Uterus (tissue), 4 donors: Measurements from ENCODE around the gene SLC16A3. TPM values are rescaled to one million over a fixed set of nuclear protein-coding genes. Genes with fewer than 3 reads are reported as not detected.
A peak's percentile ranks its signal among the peaks of the same experiment; 100 is the strongest.

Experiments
- DNase-seq, 2 donors: peaks; one replicate each; pipeline ENCODE4 v3.0.0-alpha.2; 2019 to 2020
- H3K27ac ChIP-seq, 2 donors: fragments of 200-600 bp; sonication (generic); 1 replicate in 1 of 2; 2 replicates in 1 of 2; pipeline ENCODE4 v1.5.1; 2016 to 2018
- H3K27me3 ChIP-seq, 2 donors: fragments of 200-600 bp; sonication (generic); one replicate each; pipeline ENCODE4 v1.5.1; 2018 to 2019; ENCODE audit warnings: control low read depth in 1 of 2
- H3K36me3 ChIP-seq, 2 donors: fragments of 200-600 bp; sonication (generic); one replicate each; pipeline ENCODE4 v1.5.1; 2019; ENCODE audit warnings: control low read depth in 1 of 2
- H3K4me1 ChIP-seq, 2 donors: fragments of 200-600 bp; sonication (generic); one replicate each; pipeline ENCODE4 v1.5.1; 2018 to 2019; ENCODE audit warnings: control low read depth in 1 of 2
- H3K4me3 ChIP-seq, 2 donors: fragments of 200-600 bp; sonication (generic); 1 replicate in 1 of 2; 2 replicates in 1 of 2; pipeline ENCODE4 v1.5.1; 2018 to 2019; ENCODE audit warnings: mild to moderate bottlenecking in 1 of 2
- H3K9me3 ChIP-seq, 2 donors: fragments of 200-600 bp; sonication (generic); one replicate each; pipeline ENCODE4 v1.5.1; 2019; ENCODE audit warnings: control low read depth in 1 of 2
- POLR2A ChIP-seq, 2 donors: fragments of 450-650 bp; IDR thresholded peaks; one replicate each; pipeline ENCODE4 v1.6.1; 2016; ENCODE audit warnings: antibody characterized with exemption in 2 of 2, mild to moderate bottlenecking in 1 of 2, moderate library complexity in 1 of 2
- intact Hi-C: fragments of 100-400 bp; cut with DNase I; formaldehyde crosslinking; loops from one replicate; pipeline ENCODE4 v1.15.1; 2023; ENCODE audit warnings: low total_unique reads
- total RNA-seq, 4 donors: library from RNA; depleted of rRNA in 3 of 4; stranded (reverse); fragments of >200 nt in 3 of 4; gene quantifications; one replicate each; pipeline versions ENCODE4 v1.1.0 to v1.2.4, GENCODE V29; 2014 to 2023
- TF ChIP-seq, protein P1 (sequence below), 4 experiments: fragments of 200-600 bp in 2 of 4; fragments of 450-650 bp in 2 of 4; sonication (generic) in 2 of 4; IDR thresholded peaks; one replicate each; pipeline ENCODE4 v1.5.1; 2016 to 2019; ENCODE audit warnings: antibody characterized with exemption in 4 of 4, mild to moderate bottlenecking in 2 of 4, moderate library complexity in 1 of 4
- donor health status: DM: yes; HTN: yes; CAD: no.

SLC16A3 gene
- total RNA-seq, 4 donors from 2014 or later, result 1.5 to 28.6 (median 12.2) TPM

DNA sequence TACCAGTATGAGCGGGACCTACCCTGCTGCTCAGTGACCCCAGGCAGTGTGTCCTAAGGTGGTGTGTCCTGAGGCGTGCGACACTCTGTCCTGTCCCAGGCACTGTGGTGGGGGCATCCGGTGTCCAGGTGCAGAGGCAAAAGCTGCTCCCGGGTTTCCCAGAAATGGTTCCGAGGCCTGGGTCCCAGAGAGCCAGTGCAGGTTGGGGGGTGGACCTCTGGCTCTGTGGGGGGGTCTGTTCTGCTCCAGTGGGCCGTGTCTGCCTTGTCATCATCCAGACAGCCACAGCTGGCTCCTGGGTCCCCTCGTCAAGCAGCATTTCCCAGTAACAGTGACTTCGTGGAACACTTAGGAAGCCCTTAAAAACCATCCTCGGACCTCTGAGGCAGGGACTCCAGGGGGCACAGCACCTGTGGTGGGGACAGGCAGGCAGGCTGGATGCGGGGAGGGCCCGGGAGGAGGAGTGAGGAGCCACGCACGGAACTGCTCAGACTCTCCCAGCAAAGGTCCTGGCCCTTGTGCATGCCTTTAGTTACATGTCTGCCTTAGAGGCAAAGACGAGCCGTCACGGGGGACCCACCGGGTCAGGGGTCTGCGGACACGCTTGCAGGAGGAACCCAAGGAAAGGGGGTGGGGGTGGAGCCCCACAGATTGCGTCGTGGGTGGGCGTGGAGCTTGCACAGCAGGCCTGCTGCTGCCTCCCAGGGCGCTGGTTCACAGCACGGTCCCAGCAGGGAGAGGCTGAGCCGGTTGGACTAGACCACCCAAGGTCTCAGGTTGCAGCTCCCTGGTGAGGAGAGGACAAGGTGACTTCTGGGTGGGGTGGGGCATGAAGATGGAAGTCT is 5.6 kb downstream of the SLC16A3 start:
- TF ChIP-seq POLR2A (IDR thresholded peaks at IDR 0.05), result no peak
- TF ChIP-seq, protein P1, sequence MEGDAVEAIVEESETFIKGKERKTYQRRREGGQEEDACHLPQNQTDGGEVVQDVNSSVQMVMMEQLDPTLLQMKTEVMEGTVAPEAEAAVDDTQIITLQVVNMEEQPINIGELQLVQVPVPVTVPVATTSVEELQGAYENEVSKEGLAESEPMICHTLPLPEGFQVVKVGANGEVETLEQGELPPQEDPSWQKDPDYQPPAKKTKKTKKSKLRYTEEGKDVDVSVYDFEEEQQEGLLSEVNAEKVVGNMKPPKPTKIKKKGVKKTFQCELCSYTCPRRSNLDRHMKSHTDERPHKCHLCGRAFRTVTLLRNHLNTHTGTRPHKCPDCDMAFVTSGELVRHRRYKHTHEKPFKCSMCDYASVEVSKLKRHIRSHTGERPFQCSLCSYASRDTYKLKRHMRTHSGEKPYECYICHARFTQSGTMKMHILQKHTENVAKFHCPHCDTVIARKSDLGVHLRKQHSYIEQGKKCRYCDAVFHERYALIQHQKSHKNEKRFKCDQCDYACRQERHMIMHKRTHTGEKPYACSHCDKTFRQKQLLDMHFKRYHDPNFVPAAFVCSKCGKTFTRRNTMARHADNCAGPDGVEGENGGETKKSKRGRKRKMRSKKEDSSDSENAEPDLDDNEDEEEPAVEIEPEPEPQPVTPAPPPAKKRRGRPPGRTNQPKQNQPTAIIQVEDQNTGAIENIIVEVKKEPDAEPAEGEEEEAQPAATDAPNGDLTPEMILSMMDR (IDR thresholded peaks at IDR 0.05), result no peak
- intact Hi-C loops, result loop anchor here (10.0 kb wide), 1 partner anchor 90 kb away; no protein-coding TSS in a partner anchor
- peaks cover 4 to 30% of the 10 kb centered on the region in 2 donors for H3K4me1 ChIP-seq
- no peak overlapping the region for H3K27ac ChIP-seq
- no peaks in the 10 kb centered on the region for H3K27me3 ChIP-seq
- no peak for DNase-seq
- no peaks in the 10 kb centered on the region for H3K9me3 ChIP-seq
- H3K36me3 ChIP-seq, result no peaks in the 10 kb centered on the region
- H3K4me3 ChIP-seq, result no peak overlapping the region

DNA sequence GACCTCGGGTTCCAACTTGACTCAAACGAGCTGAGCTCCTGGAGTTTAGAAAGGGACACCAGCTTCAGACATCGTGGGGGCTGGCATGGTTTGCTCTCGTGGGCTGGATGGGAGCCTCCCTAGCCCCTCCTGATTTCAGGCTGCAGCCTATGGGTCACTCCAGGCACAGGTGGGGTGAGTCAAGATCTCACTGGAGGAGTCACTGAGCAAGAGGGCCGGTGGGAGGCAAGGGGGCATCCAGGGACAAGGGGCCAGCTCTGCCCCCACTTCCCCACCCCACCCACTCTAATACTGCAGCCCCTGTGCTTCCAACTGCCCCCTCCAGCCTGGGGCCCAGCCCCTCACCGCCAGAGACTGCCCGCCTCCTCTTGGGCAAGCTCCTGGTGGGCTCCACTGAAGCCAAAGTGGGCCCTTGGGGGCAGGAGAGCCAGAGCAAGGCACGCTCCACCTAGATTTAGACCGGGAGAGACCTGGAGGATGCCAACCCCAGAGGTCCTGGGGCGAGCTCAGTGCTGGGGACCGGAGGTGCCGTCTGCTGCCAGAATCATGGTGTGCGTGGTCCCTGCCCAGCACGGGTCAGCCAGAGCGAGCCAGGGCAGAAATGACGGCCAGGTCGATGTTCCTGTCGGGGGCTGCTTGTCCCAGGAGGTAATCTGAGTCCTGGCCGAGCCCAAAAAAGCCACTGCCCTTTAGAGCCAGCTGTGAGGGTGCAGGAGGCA is 6.4 kb downstream of the SLC16A3 start:
- H3K4me1 ChIP-seq, result peaks cover 4 to 38% of the 10 kb centered on the region in 2 donors
- TF ChIP-seq, protein P1 (IDR thresholded peaks at IDR 0.05), result no peak
- H3K9me3 ChIP-seq, result no peaks in the 10 kb centered on the region
- intact Hi-C loops, result loop anchor here (10.0 kb wide), 1 partner anchor 90 kb away; no protein-coding TSS in a partner anchor
- DNase-seq, result no peak
- H3K27me3 ChIP-seq, result no peaks in the 10 kb centered on the region
- no peaks in the 10 kb centered on the region for H3K36me3 ChIP-seq
- no peak overlapping the region for H3K4me3 ChIP-seq
- H3K27ac ChIP-seq, result no peak overlapping the region

DNA sequence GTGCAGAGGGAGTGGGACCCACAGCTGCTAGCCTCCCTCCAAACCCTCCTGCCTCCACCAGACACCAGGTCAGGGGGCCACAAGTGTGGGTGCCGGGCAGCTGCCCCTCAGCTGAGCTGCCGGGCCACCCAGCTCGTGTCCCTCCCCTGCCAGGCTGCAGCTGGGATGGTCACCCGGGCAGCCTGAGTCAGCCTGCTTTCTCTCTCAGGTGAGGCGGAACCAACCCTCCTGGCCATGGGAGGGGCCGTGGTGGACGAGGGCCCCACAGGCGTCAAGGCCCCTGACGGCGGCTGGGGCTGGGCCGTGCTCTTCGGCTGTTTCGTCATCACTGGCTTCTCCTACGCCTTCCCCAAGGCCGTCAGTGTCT is 6.9 kb downstream of the SLC16A3 start:
- no peak for DNase-seq
- H3K4me1 ChIP-seq, result peaks cover 4 to 43% of the 10 kb centered on the region in 2 donors

DNA sequence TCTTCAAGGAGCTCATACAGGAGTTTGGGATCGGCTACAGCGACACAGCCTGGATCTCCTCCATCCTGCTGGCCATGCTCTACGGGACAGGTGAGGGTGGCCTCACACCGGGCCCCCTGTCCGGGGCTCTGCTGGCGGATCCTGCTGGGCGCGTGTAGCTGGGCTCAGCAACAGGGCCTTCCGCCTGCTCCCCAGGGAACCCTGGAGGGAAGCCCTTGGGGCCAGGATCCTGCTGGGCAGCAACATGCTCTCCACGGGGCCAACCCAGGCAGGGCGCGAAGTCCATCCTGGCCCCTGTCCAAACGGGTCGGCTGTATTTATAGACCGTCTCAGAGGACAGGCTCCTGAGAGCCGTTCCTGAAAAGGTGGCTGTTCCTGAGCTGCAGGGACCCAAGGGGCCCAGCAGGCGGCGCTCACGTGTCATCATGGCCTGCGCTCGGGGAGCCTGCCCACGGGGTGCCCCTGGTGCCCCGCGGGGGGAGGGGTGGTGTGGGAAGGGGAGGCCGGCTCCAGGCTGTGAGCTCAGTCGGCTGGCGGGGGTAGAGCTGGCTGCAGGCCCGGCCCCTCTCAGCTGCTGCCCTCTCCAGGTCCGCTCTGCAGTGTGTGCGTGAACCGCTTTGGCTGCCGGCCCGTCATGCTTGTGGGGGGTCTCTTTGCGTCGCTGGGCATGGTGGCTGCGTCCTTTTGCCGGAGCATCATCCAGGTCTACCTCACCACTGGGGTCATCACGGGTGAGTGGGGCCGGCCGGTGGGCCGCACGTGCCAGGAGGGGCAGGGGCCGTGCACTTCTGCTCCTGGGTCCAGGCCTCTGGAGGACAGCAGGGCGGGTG is 7.5 kb downstream of the SLC16A3 start:
- no peaks in the 10 kb centered on the region for H3K36me3 ChIP-seq
- H3K27ac ChIP-seq, result peak overlapping the region; percentile 52 to 59
- no peak overlapping the region for H3K4me3 ChIP-seq
- peaks cover 7 to 49% of the 10 kb centered on the region in 2 donors for H3K4me1 ChIP-seq
- intact Hi-C loops, result loop anchor here (10.0 kb wide), 1 partner anchor 88 kb away; no protein-coding TSS in a partner anchor
- no peaks in the 10 kb centered on the region for H3K27me3 ChIP-seq
- TF ChIP-seq POLR2A (IDR thresholded peaks at IDR 0.05), result no peak
- TF ChIP-seq, protein P1 (IDR thresholded peaks at IDR 0.05), result peak; percentile 79 to 89 (median 88)
- no peaks in the 10 kb centered on the region for H3K9me3 ChIP-seq
- DNase-seq, result peak; percentile 64 to 69

More for the DNA sequence above, 6.9 kb downstream of the SLC16A3 start:
- intact Hi-C loops, result loop anchor here (10.0 kb wide), 1 partner anchor 89 kb away; no protein-coding TSS in a partner anchor
- Histone ChIP-seq H3K9me3 (no peaks in the 10 kb centered on the region), H3K27ac (peak overlapping the region; percentile 52 to 59), H3K36me3 (no peaks in the 10 kb centered on the region), H3K4me3 (no peak overlapping the region), H3K27me3 (no peaks in the 10 kb centered on the region)
- TF ChIP-seq, protein P1 (IDR thresholded peaks at IDR 0.05), result no peak
- TF ChIP-seq POLR2A (IDR thresholded peaks at IDR 0.05), result no peak
